Measurements from ENCODE around the gene ADGRL1.
"Not testable (repeated sequence)": the region's sequence is repeated elsewhere in the genome, so short reads cannot be mapped to it uniquely, and the experiment has no call there.

DNA sequence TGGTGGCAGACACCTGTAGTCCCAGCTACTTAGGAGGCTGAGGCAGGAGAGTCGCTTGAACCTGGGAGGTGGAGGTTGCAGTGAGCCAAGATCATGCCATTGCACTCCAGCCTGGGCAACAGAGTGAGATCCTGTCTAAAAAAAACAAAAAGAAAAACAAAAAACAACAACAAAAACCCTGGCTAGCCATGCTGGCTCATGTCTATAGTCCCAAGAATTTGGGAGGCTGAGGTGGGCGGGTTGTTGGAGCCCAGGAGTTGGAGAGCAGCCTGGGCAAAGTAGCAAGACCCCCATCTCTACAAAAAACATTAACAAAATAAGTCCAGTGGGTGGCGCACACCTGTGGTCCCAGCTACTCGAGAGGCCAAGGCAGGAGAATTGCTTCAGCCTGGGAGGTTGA is 27.0 kb upstream of the ADGRL1 start:
- TF ChIP-seq POLR2A (IDR thresholded peaks at IDR 0.05) = not testable (repeated sequence)
- TF ChIP-seq, protein P1, sequence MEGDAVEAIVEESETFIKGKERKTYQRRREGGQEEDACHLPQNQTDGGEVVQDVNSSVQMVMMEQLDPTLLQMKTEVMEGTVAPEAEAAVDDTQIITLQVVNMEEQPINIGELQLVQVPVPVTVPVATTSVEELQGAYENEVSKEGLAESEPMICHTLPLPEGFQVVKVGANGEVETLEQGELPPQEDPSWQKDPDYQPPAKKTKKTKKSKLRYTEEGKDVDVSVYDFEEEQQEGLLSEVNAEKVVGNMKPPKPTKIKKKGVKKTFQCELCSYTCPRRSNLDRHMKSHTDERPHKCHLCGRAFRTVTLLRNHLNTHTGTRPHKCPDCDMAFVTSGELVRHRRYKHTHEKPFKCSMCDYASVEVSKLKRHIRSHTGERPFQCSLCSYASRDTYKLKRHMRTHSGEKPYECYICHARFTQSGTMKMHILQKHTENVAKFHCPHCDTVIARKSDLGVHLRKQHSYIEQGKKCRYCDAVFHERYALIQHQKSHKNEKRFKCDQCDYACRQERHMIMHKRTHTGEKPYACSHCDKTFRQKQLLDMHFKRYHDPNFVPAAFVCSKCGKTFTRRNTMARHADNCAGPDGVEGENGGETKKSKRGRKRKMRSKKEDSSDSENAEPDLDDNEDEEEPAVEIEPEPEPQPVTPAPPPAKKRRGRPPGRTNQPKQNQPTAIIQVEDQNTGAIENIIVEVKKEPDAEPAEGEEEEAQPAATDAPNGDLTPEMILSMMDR (IDR thresholded peaks at IDR 0.05) = not testable (repeated sequence)

Measured in uterus (tissue), 2 donors.